ENCODE data around the gene CHAF1A.

- TF ChIP-seq CTCF (IDR thresholded peaks at IDR 0.05): no peak
- no peak for TF ChIP-seq POLR2AphosphoS5 (IDR thresholded peaks at IDR 0.05)
- TF ChIP-seq POLR2A (IDR thresholded peaks at IDR 0.05): no peak
Measured at GRCh38 chr19:4483385-4483784, 80.9 kb downstream of the CHAF1A start.

Measured in breast epithelium (tissue), 3 donors.